Activated CD8-positive, alpha-beta memory T cell treated with anti-CD3 and anti-CD28 coated beads for 1 hour (primary cell): ENCODE data around the gene RTBDN.
"Not testable (repeated sequence)": the region's sequence is repeated elsewhere in the genome, so short reads cannot be mapped to it uniquely, and the experiment has no call there.

ENCODE experiments used
- DNase-seq, 2 donors: peaks; one replicate each; pipeline ENCODE4 v3.0.0-alpha.2; 2020; ENCODE audit warnings: low read depth in 1 of 2; ENCODE audit errors: extremely low read depth in 1 of 2

Gene RTBDN

DNA sequence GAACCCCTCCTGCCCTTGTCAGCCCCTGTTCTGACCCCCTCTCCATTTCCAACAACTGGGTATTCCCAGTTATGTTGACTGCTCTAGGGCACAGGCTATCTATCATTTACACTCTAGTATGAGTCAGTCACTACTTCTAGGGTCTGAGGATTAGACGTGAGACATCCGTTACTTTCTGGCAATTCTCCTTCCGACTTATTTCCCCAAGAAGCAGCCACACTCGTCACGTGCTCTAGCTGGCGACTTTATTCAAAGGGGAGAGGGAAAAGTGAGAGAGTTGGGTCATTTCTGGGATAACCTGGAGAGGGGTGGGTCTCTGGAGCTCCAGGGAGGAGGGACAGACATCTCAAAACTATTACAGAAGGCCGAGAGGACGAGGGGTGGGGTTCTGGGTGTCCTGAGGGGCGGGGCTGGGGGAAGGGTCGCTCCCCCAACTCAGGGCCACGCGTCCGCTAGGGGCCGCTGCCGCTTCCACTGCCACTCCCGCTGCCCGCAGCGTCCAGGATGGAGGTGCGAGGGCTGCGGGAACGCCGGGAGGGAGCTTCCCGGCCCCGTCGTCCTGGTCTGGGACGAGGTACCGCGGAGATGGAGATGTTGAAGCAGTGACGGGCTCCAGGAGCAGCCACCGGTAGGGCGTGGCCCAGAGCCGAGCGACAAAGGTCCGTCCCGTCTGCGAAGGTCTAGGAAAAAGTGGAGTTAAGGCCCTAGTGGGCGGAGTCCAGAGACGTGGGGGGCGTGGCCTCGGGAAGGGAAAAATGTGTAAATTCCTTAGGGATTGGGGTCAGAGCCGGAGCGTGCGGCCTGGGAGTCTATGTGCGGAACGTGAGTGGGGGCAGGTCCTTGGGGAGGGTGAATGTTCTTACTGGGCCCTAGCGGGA lies 8.9 kb downstream of the RTBDN start:
- DNase-seq, result no peak

DNA sequence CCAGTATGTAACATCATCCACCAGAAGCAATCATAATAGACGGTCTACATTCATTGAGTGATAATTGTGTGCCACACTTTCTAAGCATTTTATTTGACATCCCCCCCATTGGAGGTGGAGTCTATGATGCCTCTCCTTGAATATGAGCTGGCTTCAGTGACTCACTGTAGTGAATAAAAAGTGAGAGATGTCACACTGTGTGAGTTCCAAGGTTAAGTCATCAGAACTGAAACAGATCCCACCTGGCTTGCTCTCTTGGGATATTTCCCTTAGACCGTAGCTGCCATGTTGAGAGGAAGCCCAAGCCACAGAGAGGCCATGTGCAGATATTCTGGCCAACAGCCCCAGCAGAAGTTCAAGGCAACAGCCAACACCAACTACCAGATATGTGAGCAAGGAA lies 12.6 kb downstream of the RTBDN start:
- DNase-seq, result no peak

DNA sequence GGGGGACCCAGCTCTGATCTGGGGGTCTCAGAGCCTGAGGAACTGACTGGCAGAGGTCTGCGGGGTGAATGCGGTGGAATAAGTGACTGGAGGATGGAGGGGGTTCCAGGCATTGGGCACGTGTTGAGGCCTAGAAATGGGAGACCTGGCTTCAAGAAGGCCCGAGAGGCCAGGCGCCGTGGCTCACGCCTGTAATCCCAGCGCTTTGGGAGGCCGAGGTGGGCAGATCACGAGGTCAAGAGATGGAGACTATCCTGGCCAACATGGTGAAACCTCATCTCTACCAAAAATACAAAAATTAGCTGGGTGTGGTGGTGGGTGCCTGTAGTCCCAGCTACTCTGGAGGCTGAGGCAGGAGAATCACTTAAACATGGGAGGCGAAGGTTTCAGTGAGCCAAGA lies 16.6 kb downstream of the RTBDN start:
- DNase-seq, result not testable (repeated sequence)

DNA sequence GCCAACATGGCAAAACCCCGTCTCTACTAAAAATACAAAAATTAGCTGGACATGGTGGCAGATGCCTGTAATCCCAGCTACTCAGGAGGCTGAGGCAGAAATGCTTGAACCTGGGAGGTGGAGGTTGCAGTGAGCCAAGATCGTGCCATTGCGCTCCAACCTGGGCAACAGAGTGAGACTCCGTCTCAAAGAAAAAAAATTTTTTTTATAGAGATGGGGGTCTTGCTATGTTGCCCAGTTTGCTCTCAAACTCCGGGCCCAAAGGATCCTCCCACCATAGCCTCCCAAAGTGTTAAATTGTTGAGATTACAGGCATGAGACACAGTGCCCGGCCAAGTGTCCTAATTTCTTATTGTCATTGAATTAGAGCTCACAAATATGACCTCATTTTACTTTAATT lies 17.2 kb downstream of the RTBDN start:
- DNase-seq, result not testable (repeated sequence)

DNA sequence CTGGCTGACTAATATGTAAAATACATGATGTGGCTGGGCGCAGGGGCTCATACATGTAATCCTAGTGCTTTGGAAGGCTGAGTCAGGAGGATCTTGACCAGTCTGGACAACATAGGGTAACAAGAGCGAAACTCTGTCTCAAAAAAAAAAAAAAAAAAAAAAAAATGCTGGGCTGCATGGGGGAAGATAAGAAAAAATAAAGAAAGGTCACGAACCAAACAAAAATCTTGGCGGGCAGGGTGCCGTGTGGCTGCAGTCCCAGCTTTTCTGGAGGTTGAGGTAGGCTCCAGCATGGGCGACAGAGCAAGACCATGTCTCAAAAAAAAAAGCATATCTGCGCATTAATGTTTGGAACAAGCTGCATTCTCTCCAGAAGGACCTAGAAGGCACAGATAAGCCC lies 19.3 kb downstream of the RTBDN start:
- no peak for DNase-seq

DNA sequence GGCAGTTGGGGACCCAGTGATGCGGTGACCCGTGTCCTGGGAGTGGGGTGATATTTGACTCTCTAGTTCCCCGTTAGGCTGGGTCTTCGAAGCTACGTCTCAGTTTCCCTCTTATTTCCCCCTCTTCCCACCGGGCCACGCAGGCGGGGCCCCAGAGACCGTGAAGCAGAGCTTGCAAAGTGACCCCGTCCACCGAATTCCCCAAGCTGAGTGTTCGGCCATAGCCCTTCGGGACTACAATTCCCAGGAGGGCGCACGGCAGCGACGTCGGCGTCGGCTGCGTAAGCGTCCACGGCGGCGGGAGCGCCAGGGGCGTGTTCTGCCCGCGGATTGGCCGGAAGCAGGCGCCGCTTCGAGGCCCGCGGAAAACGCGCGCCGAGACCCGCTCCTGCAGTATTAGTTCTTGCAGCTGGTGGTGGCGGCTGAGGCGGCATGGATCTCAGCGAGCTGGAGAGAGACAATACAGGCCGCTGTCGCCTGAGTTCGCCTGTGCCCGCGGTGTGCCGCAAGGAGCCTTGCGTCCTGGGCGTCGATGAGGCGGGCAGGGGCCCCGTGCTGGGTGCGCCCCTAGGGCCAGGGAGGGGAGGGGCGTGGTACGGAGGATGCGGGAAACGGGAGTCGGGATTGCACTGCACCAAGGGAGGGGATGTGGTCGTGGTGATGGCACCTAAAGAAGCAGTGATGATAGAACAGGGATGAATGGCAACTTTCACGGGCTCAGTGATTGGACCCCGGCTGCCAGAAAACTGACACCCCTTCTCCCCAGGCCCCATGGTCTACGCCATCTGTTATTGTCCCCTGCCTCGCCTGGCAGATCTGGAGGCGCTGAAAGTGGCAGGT lies 27.9 kb downstream of the RTBDN start, which contains the start of gene RNASEH2A:
Gene RNASEH2A (plus strand): TSS at position 343 of the 840 bp plus-strand sequence. CDS start 90 bp downstream, at position 433.
- DNase-seq, result peak; percentile 64 to 80

DNA sequence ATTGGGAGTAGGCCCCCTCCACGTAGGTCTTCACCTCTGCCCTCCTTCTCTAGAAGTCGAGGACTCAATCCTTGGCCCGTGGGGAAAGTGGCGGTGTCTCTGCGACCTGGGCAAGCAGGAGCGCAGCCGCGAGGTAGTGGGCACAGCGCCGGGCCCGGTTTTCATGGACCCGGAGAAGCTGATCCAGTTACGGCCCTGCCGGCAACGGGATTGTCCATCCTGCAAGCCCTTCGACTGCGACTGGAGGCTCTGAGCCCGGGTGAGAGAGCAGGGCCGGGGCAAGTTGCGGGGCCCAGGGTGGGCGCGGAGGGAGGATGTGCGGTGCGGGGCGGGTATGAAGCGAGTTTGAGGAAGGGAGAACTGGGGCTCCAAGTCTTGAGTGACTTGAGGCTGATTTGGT lies 30.3 kb downstream of the RTBDN start:
- no peak for DNase-seq

DNA sequence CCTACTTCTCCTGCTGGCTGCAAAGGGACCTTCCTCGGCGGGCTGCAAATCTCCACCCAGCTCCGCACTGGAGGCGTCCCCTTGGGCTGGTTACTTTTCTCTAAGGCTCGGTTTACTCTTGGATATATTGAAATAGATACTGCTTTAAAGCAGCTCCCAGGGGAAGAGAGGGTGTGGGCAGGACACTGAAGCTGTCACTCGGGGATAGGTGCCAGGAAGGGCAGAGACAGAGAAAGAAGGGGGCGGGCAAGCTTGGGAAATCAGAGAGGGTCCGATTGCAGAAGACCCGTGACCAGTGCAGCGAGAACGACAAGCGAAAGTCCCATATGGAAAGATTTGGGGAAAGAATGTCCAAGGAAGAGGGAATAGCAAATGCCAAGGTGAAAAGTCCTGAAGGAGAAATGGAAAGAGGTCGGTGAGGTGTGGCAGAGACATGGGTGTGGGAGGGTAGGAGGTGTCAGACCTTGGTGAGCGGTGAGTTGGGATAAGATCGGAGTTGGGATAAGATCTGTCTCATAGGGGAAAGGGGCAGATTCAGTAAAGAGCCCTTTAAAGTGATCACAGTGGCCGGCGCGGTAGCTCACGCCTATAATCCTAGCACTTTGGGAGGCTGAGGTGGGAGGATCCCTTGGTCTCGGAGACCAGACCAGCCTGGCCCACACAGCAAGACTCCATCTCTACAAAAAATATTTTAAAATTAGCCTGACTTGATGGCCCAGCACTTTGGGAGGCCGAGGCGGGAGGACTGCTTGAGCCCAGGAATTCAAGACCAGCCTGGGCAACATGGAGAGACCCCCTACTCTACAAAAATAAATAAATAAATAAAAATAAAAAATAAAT lies 31.9 kb downstream of the RTBDN start:
- no peak for DNase-seq

DNA sequence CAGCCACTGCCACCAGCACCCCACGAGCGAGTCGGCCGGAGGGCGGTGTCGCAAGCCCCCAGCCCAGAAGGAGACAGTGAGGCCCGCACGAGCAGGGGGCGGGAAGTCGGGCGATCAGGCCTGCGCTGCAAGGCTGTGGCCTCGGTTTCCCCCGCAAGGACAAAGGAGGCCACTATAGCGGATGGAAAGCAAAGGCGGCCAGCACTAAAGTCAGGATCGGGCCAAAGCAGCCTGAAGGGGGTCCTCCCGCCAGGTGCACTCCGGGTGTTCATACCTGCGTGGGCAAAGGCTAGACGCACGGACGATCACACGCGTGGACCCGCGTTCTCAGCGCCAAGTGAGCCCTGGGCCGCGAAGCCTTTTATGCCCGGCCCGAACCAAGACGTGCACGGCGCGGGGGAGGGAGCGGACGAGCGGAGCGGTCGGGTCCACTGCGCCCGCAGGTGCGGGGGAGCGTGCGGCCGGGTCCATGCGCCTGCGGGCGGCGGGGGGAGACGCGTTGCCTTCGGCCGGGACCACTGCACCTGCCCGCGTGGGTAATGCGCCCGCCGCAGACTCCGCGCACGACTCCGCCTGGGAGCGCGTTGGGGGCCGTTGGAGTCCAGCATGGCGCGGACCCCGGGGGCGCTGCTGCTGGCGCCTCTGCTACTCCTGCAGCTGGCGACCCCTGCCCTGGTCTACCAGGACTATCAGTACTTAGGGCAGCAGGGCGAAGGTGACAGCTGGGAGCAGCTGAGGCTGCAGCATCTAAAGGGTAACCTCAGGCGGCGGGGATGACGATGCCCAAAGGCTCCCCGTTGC lies 32.7 kb downstream of the RTBDN start, which contains the start of the genes PRDX2 and THSD8:
Gene PRDX2 (minus strand): TSS at position 335 of the 801 bp plus-strand sequence. CDS start 539 bp downstream, outside the sequence.
Gene THSD8 (plus strand): TSS at position 604 of the 801 bp plus-strand sequence. CDS start 3 bp downstream, at position 607.
- DNase-seq, result peak in 1 of 2 donors; percentile 64

DNA sequence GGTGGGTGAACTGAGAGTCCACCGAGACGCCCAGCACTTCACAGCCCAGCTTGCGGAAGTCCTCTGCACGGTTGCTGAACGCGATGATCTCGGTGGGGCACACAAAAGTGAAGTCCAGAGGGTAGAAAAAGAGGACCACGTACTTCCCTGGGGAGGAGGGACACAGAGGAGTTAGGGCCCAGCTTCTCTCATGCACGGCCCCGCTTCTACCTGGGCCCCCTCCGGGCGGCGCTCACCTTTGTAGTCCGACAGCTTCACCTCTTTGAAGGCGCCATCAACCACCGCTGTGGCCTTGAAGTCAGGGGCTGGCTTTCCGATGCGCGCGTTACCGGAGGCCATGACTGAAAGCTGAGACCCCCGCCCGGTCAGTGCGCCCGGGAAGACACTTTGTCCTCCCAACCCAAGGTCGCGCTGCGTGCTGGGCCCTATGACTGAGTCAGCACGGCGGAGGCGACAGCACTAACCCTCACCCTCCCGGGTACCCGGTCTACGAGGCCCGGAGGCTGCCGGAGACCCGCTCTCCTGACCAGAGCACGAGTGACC lies 33.4 kb downstream of the RTBDN start:
- no peak for DNase-seq

DNA sequence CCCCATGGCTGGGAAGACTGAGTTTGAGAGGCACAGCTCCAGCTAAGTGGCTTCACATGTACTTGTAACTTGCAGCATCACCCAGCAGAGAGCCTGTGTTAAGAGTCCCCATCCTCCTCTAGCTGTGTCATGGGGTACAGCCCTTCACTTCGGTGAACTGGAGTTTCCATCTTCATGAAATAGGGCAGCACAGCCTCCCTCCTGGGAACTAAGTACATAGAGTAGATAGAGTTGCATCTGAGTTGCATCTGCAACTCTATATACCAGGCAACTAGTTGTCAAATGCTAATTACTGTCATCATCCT lies 34.0 kb downstream of the RTBDN start:
- no peak for DNase-seq

DNA sequence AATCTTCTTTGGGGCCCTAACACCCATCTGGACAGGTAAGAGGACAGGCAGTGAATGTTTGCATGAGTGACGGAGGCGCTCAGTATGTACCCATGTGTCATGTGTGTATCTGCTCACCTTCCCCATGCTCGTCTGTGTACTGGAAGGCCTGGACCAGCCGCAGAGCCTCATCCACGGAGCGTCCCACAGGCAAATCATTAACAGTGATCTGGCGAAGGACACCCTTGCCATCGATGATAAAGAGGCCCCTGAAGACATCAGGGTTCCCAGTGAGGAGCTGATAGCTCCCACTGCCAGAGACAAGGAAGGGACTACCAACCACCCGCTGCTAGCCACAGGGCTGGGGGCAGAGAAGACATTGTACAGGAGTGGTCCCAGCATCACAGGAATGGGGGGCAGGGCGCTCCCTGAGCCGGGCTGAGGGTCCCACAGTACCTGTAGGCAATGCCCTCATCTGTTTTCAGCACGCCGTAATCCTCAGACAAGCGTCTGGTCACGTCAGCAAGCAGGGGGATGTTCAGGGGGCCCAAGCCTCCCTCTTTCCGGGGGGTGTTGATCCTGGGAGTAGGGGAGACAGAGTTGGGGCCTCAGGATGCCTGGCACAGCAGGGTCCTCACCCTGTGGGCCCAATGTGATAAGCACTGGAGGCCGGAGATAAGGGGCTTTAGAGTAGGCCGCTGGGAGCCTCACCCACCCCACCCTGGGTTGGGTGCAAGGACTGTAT lies 34.5 kb downstream of the RTBDN start:
- DNase-seq, result no peak

DNA sequence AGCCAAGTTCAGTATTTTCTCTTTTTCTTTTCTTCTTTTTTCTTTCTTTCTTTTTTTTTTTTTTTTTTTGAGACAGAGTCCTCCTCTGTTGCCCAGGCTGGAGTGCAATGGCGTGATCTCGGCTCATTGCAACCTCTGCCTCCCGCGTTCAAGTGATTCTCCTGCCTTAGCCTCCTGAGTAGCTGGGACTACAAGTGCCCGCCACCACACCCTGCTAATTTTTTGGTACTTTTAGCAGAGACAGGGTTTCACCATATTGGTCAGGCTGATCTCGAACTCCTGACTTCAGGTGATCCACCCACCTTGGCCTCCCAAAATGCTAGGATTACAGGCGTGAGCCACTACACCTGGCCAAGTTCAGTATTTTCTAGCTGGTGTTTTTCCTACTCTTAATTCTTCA lies 36.8 kb downstream of the RTBDN start:
- not testable (repeated sequence) for DNase-seq

DNA sequence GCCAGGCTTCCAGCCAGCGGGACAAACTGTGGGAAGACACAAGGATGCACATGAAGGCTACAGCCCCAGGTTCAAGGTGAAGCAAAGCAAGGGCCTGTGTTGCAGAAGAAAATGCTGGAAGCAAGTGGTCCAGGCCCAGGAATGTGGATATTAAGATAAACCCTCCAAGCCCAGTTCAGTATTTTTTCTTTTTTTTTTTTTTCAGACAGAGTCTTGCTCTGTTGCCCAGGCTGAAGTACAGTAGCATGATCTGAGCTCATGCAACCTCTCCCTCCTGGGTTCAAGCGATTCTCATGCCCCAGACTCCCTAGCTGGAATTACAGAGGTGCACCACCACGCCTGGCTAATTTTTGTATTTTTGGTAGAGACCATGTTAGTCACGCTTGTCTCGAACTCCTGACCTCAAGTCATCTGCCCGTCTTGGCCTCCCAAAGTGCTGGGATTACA lies 37.2 kb downstream of the RTBDN start:
- DNase-seq, result no peak

DNA sequence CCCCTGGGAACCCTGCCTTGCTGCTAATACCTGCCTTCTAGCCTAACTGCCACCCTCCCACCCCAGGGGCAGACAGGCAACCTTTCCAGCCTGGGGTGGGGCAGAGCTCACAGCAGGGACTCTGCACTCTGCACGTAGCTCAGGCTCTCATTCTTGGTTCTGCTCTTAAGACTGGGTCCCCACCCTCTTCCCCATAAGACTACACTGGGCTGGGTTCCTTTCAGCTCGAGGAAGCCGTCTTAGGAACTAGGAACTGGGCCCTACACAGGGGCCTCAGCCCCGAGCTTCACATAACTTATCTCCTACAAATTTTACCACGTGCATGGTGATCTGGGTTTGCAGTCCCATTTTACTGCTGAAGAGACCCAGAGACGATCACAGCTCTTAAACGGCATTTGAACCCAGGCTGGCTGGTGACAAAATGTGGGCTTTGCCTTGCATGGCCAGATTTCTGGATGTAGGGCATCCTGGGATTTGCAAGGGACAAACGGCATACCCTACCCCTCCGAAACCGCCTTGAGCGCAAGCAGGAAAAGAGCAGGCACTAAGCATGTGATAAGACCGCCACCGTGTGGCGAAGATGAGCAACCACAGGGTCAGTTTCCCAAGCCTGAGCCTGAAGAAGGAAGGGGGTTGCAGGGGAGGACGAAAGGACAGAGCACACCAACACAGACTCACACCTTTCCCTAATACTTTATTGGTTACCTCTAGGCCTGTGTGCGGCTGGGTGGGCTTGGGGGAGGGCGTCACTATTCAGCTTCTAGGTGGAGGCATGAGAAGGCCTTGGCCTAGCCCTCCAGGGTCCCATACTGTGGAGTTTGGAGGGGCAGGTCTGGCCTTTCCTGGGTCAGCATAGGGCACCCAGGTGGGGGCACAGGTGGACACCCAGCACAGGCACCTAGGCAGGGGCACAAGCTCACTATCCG lies 38.0 kb downstream of the RTBDN start:
- peak in 1 of 2 donors; percentile 62 for DNase-seq

DNA sequence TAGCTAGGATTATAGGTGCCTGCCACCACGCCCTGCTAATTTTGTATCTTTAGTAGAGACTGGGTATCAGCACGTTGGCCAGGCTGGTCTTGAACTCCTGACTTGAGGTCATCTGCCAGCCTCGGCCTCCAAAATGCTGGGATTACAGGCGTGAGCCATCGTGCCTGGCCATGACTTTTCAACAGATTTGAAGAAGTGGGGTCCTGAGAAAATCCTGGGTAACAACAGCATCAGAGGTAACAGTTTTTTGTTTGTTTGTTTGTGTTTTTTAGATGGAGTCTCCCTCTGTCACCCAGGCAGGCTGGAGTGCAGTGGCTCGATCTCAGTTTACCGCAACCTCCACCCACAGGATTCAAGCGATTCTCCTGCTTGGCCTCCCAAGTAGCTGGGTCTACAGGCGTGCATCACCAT lies 39.4 kb downstream of the RTBDN start:
- no peak for DNase-seq

DNA sequence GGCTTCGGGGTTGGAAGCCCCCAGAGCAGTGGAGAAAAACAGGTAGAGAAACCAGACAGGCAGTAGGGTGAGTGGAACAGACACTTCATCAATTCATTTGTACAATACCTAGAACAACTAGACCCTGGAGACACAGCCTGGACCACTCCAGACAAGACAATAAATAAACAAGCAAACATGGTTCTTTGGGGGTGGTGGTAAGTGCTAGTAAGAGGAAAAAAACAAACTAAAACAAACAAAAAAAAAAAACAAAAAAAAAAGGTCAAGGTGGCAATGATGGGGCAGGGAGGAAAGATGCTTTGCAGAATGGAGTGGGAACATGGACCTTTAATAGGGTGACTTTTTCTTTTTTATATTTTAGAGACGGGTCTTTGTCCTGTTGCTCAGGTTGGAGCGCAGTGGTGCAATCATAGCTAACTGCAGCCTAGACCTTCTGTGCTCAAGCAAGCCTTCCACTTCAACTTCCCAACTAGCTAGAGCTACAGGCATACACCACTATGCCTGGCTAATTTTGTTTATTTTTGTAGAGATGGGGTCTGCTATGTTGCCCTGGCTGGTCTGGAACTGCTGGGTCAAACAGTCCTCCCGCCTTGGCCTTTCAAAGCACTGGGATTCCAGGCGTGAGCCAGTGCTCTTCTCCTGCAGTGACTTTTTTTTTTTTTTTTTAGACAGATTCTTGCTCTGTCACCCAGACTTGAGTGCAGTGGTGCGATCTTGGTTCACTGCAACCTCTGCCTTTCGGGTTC lies 40.0 kb downstream of the RTBDN start:
- no peak for DNase-seq
